Fibroblast of mammary gland (primary cell): Measurements from ENCODE around the gene STX8.

Experiments
- DNase-seq: peaks from one replicate; pipeline ENCODE4 v3.0.0-alpha.2; 2010; ENCODE audit warnings: low read depth
- H3K4me3 ChIP-seq: 2 replicates; pipeline ENCODE4 v1.5.1; 2011; ENCODE audit warnings: low read depth, mild to moderate bottlenecking, low read length, moderate library complexity; ENCODE audit not compliant: control insufficient read depth
- CTCF ChIP-seq: conservative IDR thresholded peaks from 2 replicates; pipeline ENCODE4 v1.5.1; 2011; ENCODE audit warnings: low read depth, low read length, inconsistent platforms; ENCODE audit not compliant: control insufficient read depth, insufficient read depth

Gene STX8

GRCh38 chr17:9527788-9528187 is 47.8 kb downstream of the STX8 start:
- no peak overlapping the region for H3K4me3 ChIP-seq
- no peak for DNase-seq
- no peak for TF ChIP-seq CTCF

GRCh38 chr17:9522074-9522473 is 53.5 kb downstream of the STX8 start:
- peak; percentile 60 for TF ChIP-seq CTCF
- DNase-seq: peak; percentile 70

GRCh38 chr17:9521062-9521461 is 54.6 kb downstream of the STX8 start:
- no peak for DNase-seq
- TF ChIP-seq CTCF: no peak

More at GRCh38 chr17:9522074-9522473, 53.5 kb downstream of the STX8 start:
- H3K4me3 ChIP-seq: no peak overlapping the region

GRCh38 chr17:9520649-9521048 is 55.0 kb downstream of the STX8 start:
- DNase-seq: no peak
- no peak overlapping the region for H3K4me3 ChIP-seq
- TF ChIP-seq CTCF: no peak

More at GRCh38 chr17:9521062-9521461, 54.6 kb downstream of the STX8 start:
- no peak overlapping the region for H3K4me3 ChIP-seq

GRCh38 chr17:9519583-9520272 is 55.9 kb downstream of the STX8 start:
- no peak overlapping the region for H3K4me3 ChIP-seq
- no peak for TF ChIP-seq CTCF
- no peak for DNase-seq

GRCh38 chr17:9517396-9517795 is 58.2 kb downstream of the STX8 start:
- no peak for TF ChIP-seq CTCF
- H3K4me3 ChIP-seq: no peak overlapping the region
- no peak for DNase-seq
